ENCODE data around the gene DGKD.

- TF ChIP-seq MAFK (IDR thresholded peaks at IDR 0.05; ENCODE audit: low read length) (no peak), STAT6 (CRISPR knock-in tag; IDR thresholded peaks at IDR 0.05) (no peak), ZNF124 (CRISPR knock-in tag; IDR thresholded peaks at IDR 0.05) (no peak), BCLAF1 (IDR thresholded peaks at IDR 0.05; ENCODE audit: borderline replicate concordance in 1 of 2, control insufficient read depth in 1 of 2, low read depth in 2 of 2, low read length in 1 of 2) (no peak), SAP30 (IDR thresholded peaks at IDR 0.05; ENCODE audit: borderline replicate concordance, insufficient read depth, low read depth, low read length, poor library complexity, severe bottlenecking) (no peak), HES1 (IDR thresholded peaks at IDR 0.05; ENCODE audit: low read depth) (no peak), CTCF (IDR thresholded peaks at IDR 0.05 in 2 of 3, conservative IDR thresholded peaks at IDR 0.05 in 1 of 3; ENCODE audit: insufficient read depth in 2 of 3, low read depth in 1 of 3, low read length in 3 of 3) (no peak), SP1 (CRISPR knock-in tag; IDR thresholded peaks at IDR 0.05) (no peak)
Observed at GRCh38 chr2:233462826-233463470, 108.7 kb downstream of the DGKD start.
